IPS-11a (cell line): ENCODE measurements around the gene SOX14.

Experiments
- H3K4me3 ChIP-seq: one replicate; pipeline ENCODE4 v1.5.1; 2013; ENCODE audit warnings: low read depth, low read length, control low read depth

Gene SOX14

DNA sequence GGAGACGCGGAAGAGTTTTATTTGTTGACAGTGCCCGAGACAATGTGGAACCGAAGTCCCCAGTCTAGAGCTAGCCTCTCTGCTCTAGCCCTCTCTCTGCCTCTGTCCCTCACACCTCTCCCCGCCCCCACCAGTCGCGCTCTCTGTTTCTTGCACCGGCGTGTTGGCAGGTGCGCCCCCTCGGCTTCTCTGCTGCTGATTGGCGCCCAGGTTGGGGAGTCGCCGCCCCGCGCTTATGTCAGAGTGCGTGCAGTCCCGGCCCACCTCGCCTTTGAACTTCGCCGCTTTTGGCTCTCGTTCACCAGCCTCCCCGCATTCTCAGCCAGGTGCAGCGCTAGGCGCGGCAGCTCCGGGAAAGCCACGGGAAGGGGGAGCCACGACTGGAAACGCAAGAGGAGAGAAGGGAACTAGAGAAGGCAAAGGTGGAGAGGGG lies at the start of gene SOX14:
SOX14 (plus strand) TSS at position 315 of the 433 bp plus-strand sequence. CDS start 470 bp downstream, outside the sequence.
- H3K4me3 ChIP-seq: peak within 1 kb of the TSS; percentile 8

DNA sequence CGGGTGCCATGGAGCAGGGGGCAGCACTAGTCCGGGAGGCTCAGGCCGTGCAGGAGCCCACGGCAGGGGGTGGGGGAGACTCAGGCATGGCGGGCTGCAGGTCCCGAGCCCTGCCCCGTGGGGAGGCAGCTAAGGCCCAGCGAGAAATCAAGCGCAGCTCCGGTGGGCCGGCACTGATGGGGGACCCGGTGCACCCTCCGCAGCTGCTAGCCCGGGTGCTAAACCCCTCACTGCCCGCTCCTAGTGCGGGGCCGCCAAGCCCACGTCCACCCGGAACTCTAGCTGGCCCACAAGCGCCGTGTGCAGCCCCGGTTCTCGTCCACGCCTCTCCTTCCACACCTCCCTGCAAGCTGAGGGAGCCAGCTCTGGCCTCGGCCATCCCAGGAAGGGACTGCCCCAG lies 49.6 kb upstream of the SOX14 start:
- no peak overlapping the region for H3K4me3 ChIP-seq

GRCh38 chr3:137724240-137724639 lies 39.9 kb upstream of the SOX14 start:
- H3K4me3 ChIP-seq: no peak overlapping the region

GRCh38 chr3:137737208-137737607 lies 26.9 kb upstream of the SOX14 start:
- no peak overlapping the region for H3K4me3 ChIP-seq

GRCh38 chr3:137738710-137739109 lies 25.4 kb upstream of the SOX14 start:
- no peak overlapping the region for H3K4me3 ChIP-seq

- H3K4me3 ChIP-seq: no peak overlapping the region
Observed at GRCh38 chr3:137743608-137744007, 20.5 kb upstream of the SOX14 start.

DNA sequence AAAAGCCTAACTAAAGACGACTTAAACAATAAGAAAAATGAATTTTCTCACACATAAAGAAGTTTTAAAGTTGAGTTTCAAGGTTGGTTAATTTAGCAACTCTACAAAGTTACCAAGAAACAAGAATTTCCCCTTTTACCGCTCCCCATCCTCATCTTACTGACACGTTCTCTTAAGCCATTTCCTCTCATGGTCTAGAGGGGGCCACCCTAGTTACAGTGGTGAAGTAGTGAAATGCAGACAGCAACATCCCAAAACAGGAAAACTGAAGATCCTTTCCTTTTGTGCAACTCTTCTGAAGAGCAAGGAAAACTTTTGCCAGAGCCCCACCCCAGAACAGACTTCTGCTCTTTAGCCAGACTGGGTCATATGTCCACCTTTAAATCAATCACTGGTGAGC lies 17.3 kb upstream of the SOX14 start:
- H3K4me3 ChIP-seq: no peak overlapping the region

DNA sequence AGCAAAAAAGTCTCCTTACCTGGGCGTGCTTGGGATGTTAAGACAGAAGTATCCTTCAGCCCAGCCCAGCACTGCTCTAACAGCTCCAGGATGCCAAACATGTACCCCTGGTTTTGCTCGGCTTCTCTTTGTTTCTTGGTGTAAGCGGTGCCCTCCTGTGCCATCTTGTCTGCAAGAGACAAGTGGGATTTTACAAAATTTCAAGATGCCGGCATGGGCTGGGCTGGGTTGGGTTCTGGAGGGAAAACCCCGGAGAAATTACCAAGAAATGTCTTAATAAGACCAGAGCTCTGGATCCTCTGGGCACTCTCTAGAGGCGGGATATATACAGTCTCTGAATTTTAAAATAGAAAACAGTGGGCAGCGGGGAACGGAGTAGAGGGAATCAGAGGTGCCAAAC lies 4.6 kb upstream of the SOX14 start:
- H3K4me3 ChIP-seq: no peak overlapping the region

DNA sequence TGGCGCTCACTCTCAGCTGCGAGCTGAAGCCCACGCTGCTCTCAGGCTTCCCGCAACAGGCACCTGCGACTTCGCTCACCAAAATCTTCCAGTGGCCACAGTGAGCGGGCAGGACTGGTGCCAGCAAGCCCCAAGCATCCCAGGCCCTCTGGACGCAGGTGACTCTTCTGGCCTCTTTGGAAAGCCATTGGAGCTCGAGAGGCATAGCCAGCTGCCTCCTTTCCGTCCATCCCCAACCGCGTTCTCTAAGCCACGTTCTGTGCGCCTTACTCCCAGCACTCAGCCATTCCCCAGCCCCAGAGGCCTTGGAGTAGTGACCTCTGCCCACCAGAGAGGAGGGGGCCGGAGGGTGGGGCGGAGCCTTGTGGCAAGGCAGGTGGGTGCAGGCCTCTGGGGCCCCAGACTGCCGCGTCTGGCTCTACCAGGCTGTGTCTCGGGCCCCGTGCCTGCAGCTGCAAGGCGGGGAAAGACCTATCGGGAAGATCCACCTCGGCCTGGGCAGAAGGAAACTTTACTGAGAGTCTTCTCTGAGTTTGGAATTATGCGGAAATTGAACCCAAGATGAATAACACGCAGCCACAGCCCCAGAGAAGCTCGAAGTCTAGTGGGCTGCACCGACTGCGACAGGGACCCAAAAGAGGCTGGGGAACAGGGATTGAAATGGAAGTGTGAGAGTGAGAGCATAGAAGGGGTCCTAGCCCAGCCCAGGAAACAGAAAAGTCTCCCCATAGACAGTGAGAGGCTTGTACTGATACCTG lies 3.6 kb upstream of the SOX14 start:
- no peak overlapping the region for H3K4me3 ChIP-seq

DNA sequence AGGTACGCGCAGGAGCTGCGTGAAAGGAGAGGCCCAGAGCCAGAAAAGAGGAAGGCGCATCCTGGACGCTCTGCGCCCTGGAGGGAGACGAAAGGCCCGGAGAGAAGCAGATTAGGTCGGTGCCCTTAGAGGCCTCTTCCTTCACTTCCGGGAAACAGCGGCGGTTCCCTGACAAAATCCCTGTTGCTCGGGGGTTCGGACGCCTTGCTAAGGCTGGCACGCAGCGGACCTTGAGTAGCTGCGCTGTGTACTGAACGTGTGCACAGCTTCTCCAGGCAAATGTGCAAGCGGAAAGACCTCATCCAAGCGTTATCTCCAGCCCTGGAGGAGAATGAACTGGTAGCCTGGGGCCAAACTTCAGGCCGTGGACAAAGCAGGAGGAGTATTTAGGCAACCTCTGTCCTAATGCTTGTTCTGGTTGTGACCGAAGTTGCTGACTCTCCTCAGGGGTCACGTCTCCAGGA lies 3.0 kb upstream of the SOX14 start:
- H3K4me3 ChIP-seq: no peak overlapping the region

DNA sequence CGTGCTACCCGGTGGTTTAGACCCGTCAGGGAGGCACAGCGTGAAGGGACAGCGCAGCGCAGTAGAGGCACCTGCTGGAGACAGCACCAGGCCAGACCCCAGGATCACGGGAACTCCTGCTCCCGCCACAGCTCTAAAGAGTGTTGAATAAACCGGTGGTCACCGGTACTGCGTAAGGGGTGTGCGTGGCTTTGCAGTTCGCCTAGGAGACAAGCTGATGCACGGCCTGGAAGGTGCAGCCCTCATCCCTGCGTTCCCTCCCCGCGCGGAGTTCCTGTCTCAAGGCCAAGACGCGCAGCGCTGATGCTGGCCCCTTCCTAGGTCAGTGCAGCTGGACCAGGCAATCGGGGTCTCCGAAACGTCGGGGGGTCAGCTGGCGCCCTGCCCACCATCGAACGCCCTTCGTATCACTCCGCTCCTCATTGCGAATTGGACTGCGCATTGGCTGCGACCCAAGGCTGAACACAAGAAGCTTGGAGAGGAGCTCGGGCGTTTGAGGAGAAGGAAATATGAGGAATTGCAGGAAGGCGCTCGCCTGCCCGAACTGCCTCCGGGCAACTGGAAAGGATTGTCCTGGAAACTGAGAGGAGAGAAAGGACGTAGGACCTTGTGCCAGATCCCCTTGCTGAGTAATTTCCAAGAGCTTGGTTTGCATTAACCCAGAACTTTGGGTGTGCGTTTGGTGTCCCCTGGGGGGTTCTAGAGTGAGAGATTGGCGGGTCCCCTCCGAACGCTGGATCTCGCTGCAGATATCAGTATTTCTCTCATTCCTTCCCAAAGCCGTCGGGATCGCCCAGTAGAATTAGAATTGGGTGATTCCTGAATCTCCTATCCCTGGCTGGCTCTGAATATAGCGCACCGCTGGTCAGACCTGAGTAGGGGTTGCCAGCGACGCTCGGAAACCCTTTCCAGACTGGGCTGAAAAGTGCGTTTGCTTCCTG lies 2.3 kb upstream of the SOX14 start:
- H3K4me3 ChIP-seq: no peak overlapping the region

- H3K4me3 ChIP-seq: no peak overlapping the region
Observed at GRCh38 chr3:137762674-137763593, 1.2 kb upstream of the SOX14 start.

DNA sequence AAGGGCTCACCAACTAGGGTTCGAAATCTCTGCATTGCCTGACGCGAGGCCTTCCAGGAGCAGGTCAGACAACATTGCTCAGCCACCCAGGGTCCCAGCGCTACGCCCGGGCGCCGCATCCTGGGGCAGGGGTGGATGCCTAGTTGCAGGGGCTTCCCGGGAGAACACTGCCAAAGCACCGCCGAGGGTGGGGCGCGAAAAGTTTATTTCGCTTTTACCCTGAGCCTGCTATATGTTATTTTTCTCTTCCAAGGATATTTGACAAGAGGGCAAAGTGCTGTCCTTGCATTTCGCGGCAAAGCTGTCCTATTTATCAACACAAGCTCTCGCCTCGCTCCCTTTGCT lies 549 bp upstream of the SOX14 start:
- H3K4me3 ChIP-seq: no peak overlapping the region

DNA sequence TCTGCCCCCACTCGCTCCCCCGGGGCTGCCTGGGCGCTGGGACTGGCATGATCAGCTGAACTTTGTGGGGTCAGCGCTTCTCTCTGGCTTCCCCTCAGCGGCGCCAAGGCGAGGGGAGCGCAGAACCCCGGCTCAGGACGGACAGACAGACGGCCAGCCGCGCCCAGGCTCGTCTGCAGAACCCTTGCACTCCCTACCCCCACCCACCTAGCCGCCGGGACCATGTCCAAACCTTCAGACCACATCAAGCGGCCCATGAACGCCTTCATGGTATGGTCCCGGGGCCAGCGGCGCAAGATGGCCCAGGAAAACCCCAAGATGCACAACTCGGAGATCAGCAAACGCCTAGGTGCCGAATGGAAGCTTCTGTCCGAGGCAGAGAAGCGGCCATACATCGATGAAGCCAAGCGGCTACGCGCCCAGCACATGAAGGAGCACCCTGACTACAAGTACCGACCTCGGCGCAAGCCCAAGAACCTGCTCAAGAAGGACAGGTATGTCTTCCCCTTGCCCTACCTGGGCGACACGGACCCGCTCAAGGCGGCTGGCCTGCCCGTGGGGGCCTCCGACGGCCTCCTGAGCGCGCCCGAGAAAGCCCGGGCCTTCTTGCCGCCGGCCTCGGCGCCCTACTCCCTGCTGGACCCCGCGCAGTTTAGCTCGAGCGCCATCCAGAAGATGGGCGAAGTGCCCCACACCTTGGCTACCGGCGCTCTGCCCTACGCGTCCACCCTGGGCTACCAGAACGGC lies 621 bp downstream of the SOX14 start:
- peak overlapping the region; percentile 8 for H3K4me3 ChIP-seq

DNA sequence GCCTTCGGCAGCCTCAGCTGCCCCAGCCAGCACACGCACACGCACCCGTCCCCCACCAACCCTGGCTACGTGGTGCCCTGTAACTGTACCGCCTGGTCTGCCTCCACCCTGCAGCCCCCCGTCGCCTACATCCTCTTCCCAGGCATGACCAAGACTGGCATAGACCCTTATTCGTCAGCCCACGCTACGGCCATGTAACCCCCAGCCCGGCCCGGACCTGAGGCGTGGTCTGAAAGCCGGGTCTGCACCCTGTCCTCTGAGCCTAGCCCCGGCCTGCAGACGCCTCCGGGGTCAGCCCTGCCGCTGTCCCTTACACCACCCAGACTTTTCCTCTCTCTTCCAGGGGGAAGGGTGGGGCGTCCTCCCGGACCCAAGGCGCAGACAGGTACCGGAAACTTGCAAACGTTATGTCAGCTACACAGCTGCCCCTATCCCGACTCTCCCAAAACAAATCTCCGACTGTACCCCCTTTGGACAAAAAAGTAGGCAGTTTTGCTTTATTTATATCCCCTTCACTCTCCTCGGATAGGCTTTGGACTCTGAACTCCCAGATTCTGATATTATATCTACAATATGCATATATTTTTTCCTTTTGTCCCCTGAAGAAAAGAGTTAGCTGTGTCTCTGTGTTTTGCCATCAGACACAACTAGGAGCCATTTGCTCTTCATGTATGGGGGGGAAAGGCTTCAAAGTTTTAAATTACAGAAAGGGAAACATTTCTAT lies 1.4 kb downstream of the SOX14 start:
- no peak overlapping the region for H3K4me3 ChIP-seq

GRCh38 chr3:137766041-137766875 lies 2.1 kb downstream of the SOX14 start:
- H3K4me3 ChIP-seq: no peak overlapping the region

GRCh38 chr3:137766876-137767537 lies 2.9 kb downstream of the SOX14 start:
- no peak overlapping the region for H3K4me3 ChIP-seq
